ENCODE data around the gene SPATA6. TPM values are rescaled to one million over a fixed set of nuclear protein-coding genes. Genes with fewer than 3 reads are reported as not detected.
A peak's percentile ranks its signal among the peaks of the same experiment; 100 is the strongest.

Gene SPATA6
- total and polyA plus RNA-seq, 5 donors, result 2.4 to 20.7 (median 18.7) TPM

- Histone ChIP-seq H3K27me3 (ENCODE audit: control insufficient read depth, insufficient read depth) (no peaks in the 10 kb centered on the region), H3K4me1 (ENCODE audit: control insufficient read depth, insufficient read depth, low read length) (no peaks in the 10 kb centered on the region), H3K27ac (ENCODE audit: low read length) (no peak overlapping the region), H3K4me3 (ENCODE audit: low read length) (no peak overlapping the region), H3K9me3 (ENCODE audit: control insufficient read depth, low read length) (no peaks in the 10 kb centered on the region)
- peak in 1 of 3 donors; percentile 37 for DNase-seq
- WGBS, result 63% methylated on average over 4 of the region's 4 CpGs
- ATAC-seq, result no peak
- intact Hi-C loops (cut with DNase I), result no loop called here
Measured at GRCh38 chr1:48415050-48415449, 57.0 kb downstream of the SPATA6 start.

GRCh38 chr1:48414264-48414663 is 57.7 kb downstream of the SPATA6 start:
- Histone ChIP-seq H3K27ac (ENCODE audit: low read length) (no peak overlapping the region), H3K27me3 (ENCODE audit: control insufficient read depth, insufficient read depth) (no peaks in the 10 kb centered on the region), H3K4me1 (ENCODE audit: control insufficient read depth, insufficient read depth, low read length) (no peaks in the 10 kb centered on the region), H3K4me3 (ENCODE audit: low read length) (no peak overlapping the region), H3K9me3 (ENCODE audit: control insufficient read depth, low read length) (no peaks in the 10 kb centered on the region)
- DNase-seq, result no peak
- WGBS, result 37% methylated on average over 2 of the region's 2 CpGs
- intact Hi-C loops (cut with DNase I), result no loop called here
- ATAC-seq, result peak in 1 of 2 donors; percentile 75

- Histone ChIP-seq H3K4me3 (ENCODE audit: low read length) (no peak overlapping the region), H3K27ac (ENCODE audit: low read length) (no peak overlapping the region), H3K9me3 (ENCODE audit: control insufficient read depth, low read length) (no peaks in the 10 kb centered on the region), H3K27me3 (ENCODE audit: control insufficient read depth, insufficient read depth) (no peaks in the 10 kb centered on the region), H3K4me1 (ENCODE audit: control insufficient read depth, insufficient read depth, low read length) (peaks cover 2% of the 10 kb centered on the region)
- ATAC-seq (no peak), DNase-seq (no peak)
- intact Hi-C loops (cut with DNase I), result no loop called here
- WGBS, result 95% methylated on average over 2 of the region's 2 CpGs
Measured at GRCh38 chr1:48405940-48406339, 66.1 kb downstream of the SPATA6 start.

DNA sequence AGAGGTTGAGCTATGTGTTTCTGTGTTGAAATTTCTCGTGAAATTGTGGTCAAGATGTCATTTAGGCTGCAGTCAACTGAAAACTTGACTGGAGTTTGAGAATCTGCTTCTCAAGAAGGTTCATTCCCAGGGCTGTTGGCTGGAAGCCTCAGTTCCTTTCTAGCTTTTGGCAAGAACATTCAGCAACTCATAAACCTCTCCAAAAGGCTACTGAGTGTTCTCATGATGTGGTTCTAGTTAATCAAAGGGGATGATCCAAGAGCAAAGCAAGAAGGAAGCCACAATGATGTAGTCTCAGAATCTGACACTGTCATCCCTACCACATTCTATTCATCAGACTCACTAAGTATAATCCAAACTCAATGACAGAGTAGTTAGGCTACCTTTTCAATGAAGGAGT is 66.6 kb downstream of the SPATA6 start:
- H3K9me3 ChIP-seq (ENCODE audit: control insufficient read depth, low read length), result no peaks in the 10 kb centered on the region
- no peak overlapping the region for H3K4me3 ChIP-seq (ENCODE audit: low read length)
- no peaks in the 10 kb centered on the region for H3K27me3 ChIP-seq (ENCODE audit: control insufficient read depth, insufficient read depth)
- peak in 1 of 2 donors; percentile 69 for ATAC-seq
- 57% methylated on average over 1 of the region's 1 CpG for WGBS
- H3K27ac ChIP-seq (ENCODE audit: low read length), result no peak overlapping the region
- peak in 2 of 3 donors; percentile 25 to 76 for DNase-seq
- H3K4me1 ChIP-seq (ENCODE audit: control insufficient read depth, insufficient read depth, low read length), result peaks cover 2% of the 10 kb centered on the region
- intact Hi-C loops (cut with DNase I), result no loop called here

DNA sequence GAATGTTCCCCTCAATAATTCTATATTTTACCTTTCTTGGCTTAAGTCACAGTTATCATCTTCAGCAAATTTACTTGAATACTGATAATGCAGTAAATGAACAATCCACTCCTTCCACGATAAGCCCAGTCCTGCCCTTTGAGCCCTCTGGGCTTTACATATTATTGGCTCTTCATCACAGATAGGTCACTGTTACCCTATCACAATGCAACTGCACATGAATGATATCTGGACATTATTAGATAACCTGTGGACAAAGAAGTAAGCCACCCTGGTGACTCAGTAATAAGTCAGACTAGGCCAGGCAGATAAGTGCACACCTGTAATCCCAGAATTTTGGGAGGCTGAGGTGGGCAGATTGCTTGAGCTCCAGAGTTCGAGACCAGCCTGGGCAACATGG is 69.4 kb downstream of the SPATA6 start:
- Histone ChIP-seq H3K27me3 (ENCODE audit: control insufficient read depth, insufficient read depth) (no peaks in the 10 kb centered on the region), H3K27ac (ENCODE audit: low read length) (no peak overlapping the region), H3K4me1 (ENCODE audit: control insufficient read depth, insufficient read depth, low read length) (peaks cover 2% of the 10 kb centered on the region), H3K4me3 (ENCODE audit: low read length) (no peak overlapping the region), H3K9me3 (ENCODE audit: control insufficient read depth, low read length) (no peaks in the 10 kb centered on the region)
- DNase-seq (no peak), ATAC-seq (no peak)
- WGBS, result 76% methylated on average over 2 of the region's 2 CpGs
- intact Hi-C loops (cut with DNase I), result no loop called here

DNA sequence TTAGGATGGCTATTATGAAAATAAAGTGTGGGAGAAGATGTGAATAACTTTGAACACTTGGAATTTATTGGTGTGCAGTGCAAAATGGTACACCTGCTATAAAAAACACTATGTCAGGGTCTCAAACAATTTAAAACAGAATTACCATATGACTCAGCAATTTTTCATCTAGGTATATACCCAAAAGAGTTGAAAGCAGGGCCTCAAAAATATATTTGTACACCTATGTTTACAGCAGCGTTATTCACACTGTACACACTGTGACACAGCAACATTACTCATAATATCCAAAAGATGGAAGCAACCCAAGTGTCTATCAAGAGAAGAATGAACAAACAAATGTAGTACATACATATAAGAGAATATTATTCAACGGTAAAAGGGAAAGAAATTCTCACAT is 75.8 kb downstream of the SPATA6 start:
- H3K9me3 ChIP-seq (ENCODE audit: control insufficient read depth, low read length), result no peaks in the 10 kb centered on the region
- H3K4me3 ChIP-seq (ENCODE audit: low read length), result no peak overlapping the region
- DNase-seq (no peak), ATAC-seq (no peak)
- H3K27me3 ChIP-seq (ENCODE audit: control insufficient read depth, insufficient read depth), result no peaks in the 10 kb centered on the region
- WGBS, result 96% methylated on average over 2 of the region's 2 CpGs
- H3K27ac ChIP-seq (ENCODE audit: low read length), result no peak overlapping the region
- intact Hi-C loops (cut with DNase I), result no loop called here
- no peaks in the 10 kb centered on the region for H3K4me1 ChIP-seq (ENCODE audit: control insufficient read depth, insufficient read depth, low read length)

DNA sequence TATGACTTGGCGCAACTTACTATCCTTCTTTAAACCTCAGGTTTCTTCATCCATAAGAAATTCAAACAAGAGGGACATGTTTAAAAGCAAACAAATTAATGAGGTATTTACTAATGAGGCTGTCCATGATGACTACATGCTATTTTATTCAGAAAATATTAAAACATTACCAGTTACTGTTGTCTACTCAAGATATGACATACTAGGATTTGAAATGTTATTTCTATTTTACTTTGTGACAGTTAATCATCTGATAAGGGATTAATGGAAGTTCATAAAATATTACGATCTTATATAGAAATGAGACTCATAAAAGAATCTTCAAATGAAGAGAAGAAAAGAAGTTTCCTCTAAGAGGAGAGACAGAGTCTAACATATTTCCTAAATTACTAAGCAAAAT is 80.1 kb downstream of the SPATA6 start:
- ATAC-seq (no peak), DNase-seq (no peak)
- WGBS, result 97% methylated on average over 2 of the region's 2 CpGs
- intact Hi-C loops (cut with DNase I), result no loop called here
- no peaks in the 10 kb centered on the region for H3K27me3 ChIP-seq (ENCODE audit: control insufficient read depth, insufficient read depth)
- H3K4me3 ChIP-seq (ENCODE audit: low read length), result no peak overlapping the region
- no peaks in the 10 kb centered on the region for H3K4me1 ChIP-seq (ENCODE audit: control insufficient read depth, insufficient read depth, low read length)
- no peak overlapping the region for H3K27ac ChIP-seq (ENCODE audit: low read length)
- H3K9me3 ChIP-seq (ENCODE audit: control insufficient read depth, low read length), result no peaks in the 10 kb centered on the region

GRCh38 chr1:48387409-48387808 is 84.6 kb downstream of the SPATA6 start:
- H3K4me1 ChIP-seq (ENCODE audit: control insufficient read depth, insufficient read depth, low read length), result no peaks in the 10 kb centered on the region
- H3K9me3 ChIP-seq (ENCODE audit: control insufficient read depth, low read length), result no peaks in the 10 kb centered on the region
- WGBS, result 100% methylated on average over 3 of the region's 3 CpGs

DNA sequence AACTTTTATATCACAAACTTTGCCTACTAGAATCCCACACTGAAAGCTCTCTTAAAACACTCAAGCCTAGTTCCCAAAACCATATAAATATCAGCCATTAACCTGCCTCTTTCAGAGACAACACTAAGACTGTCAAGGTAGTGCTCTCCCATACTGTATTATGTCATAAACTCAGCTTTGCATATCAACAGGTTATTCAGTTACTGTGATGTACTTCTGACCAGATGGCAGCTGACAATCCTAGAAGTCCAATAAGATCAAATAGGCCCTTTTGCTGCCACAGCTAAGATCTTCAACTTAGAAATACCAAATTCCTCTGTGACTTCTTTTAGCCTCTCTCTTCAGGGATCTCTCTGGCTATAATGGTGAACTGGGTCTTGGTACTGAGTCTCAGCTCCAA is 97.2 kb downstream of the SPATA6 start:
- no peaks in the 10 kb centered on the region for H3K27me3 ChIP-seq (ENCODE audit: control insufficient read depth, insufficient read depth)
- intact Hi-C loops (cut with DNase I), result loop anchor here in 1 of 4 donors (10.0 kb wide), 1 partner anchor 120 kb away; no protein-coding TSS in a partner anchor
- H3K4me1 ChIP-seq (ENCODE audit: control insufficient read depth, insufficient read depth, low read length), result no peaks in the 10 kb centered on the region
- DNase-seq (no peak), ATAC-seq (no peak)
- H3K9me3 ChIP-seq (ENCODE audit: control insufficient read depth, low read length), result peaks cover 2% of the 10 kb centered on the region
- no peak overlapping the region for H3K27ac ChIP-seq (ENCODE audit: low read length)
- no peak overlapping the region for H3K4me3 ChIP-seq (ENCODE audit: low read length)

More at GRCh38 chr1:48387409-48387808, 84.6 kb downstream of the SPATA6 start:
- H3K4me3 ChIP-seq (ENCODE audit: low read length), result no peak overlapping the region
- intact Hi-C loops (cut with DNase I), result no loop called here
- no peaks in the 10 kb centered on the region for H3K27me3 ChIP-seq (ENCODE audit: control insufficient read depth, insufficient read depth)
- ATAC-seq (no peak), DNase-seq (peak in 1 of 3 donors; percentile 18)
- no peak overlapping the region for H3K27ac ChIP-seq (ENCODE audit: low read length)

GRCh38 chr1:48371598-48371997 is 100.4 kb downstream of the SPATA6 start:
- ATAC-seq (no peak), DNase-seq (no peak)
- no peak overlapping the region for H3K27ac ChIP-seq (ENCODE audit: low read length)
- 92% methylated on average over 2 of the region's 2 CpGs for WGBS
- no peaks in the 10 kb centered on the region for H3K4me1 ChIP-seq (ENCODE audit: control insufficient read depth, insufficient read depth, low read length)
- H3K27me3 ChIP-seq (ENCODE audit: control insufficient read depth, insufficient read depth), result no peaks in the 10 kb centered on the region
- peaks cover 2% of the 10 kb centered on the region for H3K9me3 ChIP-seq (ENCODE audit: control insufficient read depth, low read length)
- intact Hi-C loops (cut with DNase I), result loop anchor here in 1 of 4 donors (10.0 kb wide), 1 partner anchor 123 kb away; no protein-coding TSS in a partner anchor
- no peak overlapping the region for H3K4me3 ChIP-seq (ENCODE audit: low read length)

DNA sequence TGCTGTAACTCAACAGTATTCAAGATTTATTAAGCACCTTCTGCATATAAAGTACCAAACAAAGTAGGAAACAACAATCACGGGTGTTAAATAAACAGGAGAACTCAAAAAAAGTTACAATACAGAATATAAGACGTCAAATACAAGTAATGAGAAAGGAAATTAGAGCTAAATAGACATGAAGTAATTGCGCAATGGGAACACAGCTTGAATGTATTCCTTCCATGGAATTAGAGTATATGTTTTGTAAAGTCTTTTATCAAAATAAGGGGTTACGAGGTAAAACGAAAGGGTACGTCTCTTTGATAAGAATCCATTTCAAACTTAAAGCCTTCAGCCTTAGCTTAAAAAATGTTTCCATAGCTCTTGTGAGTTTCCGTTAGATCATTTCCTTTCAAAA is 109.1 kb downstream of the SPATA6 start:
- ATAC-seq, result no peak

GRCh38 chr1:48356901-48357300 is 115.1 kb downstream of the SPATA6 start:
- ATAC-seq, result no peak

More for the DNA sequence above, 109.1 kb downstream of the SPATA6 start:
- Histone ChIP-seq H3K4me1 (ENCODE audit: control insufficient read depth, insufficient read depth, low read length) (no peaks in the 10 kb centered on the region), H3K27ac (ENCODE audit: low read length) (no peak overlapping the region), H3K9me3 (ENCODE audit: control insufficient read depth, low read length) (no peaks in the 10 kb centered on the region), H3K27me3 (ENCODE audit: control insufficient read depth, insufficient read depth) (no peaks in the 10 kb centered on the region), H3K4me3 (ENCODE audit: low read length) (no peak overlapping the region)
- intact Hi-C loops (cut with DNase I), result no loop called here
- WGBS, result 76% methylated on average over 7 of the region's 7 CpGs
- no peak for DNase-seq

More at GRCh38 chr1:48356901-48357300, 115.1 kb downstream of the SPATA6 start:
- no peaks in the 10 kb centered on the region for H3K27me3 ChIP-seq (ENCODE audit: control insufficient read depth, insufficient read depth)
- no peak overlapping the region for H3K4me3 ChIP-seq (ENCODE audit: low read length)
- H3K27ac ChIP-seq (ENCODE audit: low read length), result no peak overlapping the region
- H3K4me1 ChIP-seq (ENCODE audit: control insufficient read depth, insufficient read depth, low read length), result no peaks in the 10 kb centered on the region
- no peak for DNase-seq
- no peaks in the 10 kb centered on the region for H3K9me3 ChIP-seq (ENCODE audit: control insufficient read depth, low read length)
- intact Hi-C loops (cut with DNase I), result no loop called here
